Natural killer cell treated with Interleukin-12 subunit alpha and Interleukin-12 subunit beta and Interleukin-15 and Interleukin-18, amount 100 ng/mL, for 72 hours (primary cell): ENCODE measurements around the gene WFDC10B. TPM values are rescaled to one million over a fixed set of nuclear protein-coding genes. Genes with fewer than 3 reads are reported as not detected.
"Not testable (repeated sequence)": the region's sequence is repeated elsewhere in the genome, so short reads cannot be mapped to it uniquely, and the experiment has no call there.

Experiments used
- ATAC-seq, 2 donors: fragments of 150-1000 bp; cut with Tn5 transposase in 1 of 2; sonication (Bioruptor Pico), chemical (Tn5 transposase) in 1 of 2; 2 replicates each; pipeline ENCODE4 v1.10.0; 2021
- DNase-seq: peaks from one replicate; pipeline ENCODE4 v3.0.0; 2022; ENCODE audit warnings: low spot score
- H3K27ac Mint-ChIP-seq, 2 donors: 1 replicate in 1 of 2; 2 replicates in 1 of 2; pipeline ENCODE4 v1.8.0; 2022; ENCODE audit warnings: mixed read lengths in 2 of 2, mild to moderate bottlenecking in 1 of 2, moderate library complexity in 1 of 2
- H3K27me3 Mint-ChIP-seq, 2 donors: 1 replicate in 1 of 2; 2 replicates in 1 of 2; pipeline ENCODE4 v1.8.0; 2022; ENCODE audit warnings: mixed read lengths in 2 of 2
- H3K36me3 Mint-ChIP-seq: one replicate; pipeline ENCODE4 v1.8.0; 2022; ENCODE audit warnings: mixed read lengths
- H3K4me1 Mint-ChIP-seq, 2 donors: 1 replicate in 1 of 2; 2 replicates in 1 of 2; pipeline ENCODE4 v1.8.0; 2022; ENCODE audit warnings: low read depth in 2 of 2, mixed read lengths in 2 of 2, mild to moderate bottlenecking in 1 of 2
- H3K4me3 Mint-ChIP-seq: one replicate; pipeline ENCODE4 v1.8.0; 2022; ENCODE audit warnings: mixed read lengths
- H3K9me3 Mint-ChIP-seq: 2 replicates; pipeline ENCODE4 v1.8.0; 2022; ENCODE audit warnings: mixed read lengths
- total RNA-seq, 2 donors: library from RNA; stranded (reverse); gene quantifications; one replicate each; pipeline ENCODE4 v1.2.3, GENCODE V29; 2022

WFDC10B gene
- not detected for total RNA-seq

DNA sequence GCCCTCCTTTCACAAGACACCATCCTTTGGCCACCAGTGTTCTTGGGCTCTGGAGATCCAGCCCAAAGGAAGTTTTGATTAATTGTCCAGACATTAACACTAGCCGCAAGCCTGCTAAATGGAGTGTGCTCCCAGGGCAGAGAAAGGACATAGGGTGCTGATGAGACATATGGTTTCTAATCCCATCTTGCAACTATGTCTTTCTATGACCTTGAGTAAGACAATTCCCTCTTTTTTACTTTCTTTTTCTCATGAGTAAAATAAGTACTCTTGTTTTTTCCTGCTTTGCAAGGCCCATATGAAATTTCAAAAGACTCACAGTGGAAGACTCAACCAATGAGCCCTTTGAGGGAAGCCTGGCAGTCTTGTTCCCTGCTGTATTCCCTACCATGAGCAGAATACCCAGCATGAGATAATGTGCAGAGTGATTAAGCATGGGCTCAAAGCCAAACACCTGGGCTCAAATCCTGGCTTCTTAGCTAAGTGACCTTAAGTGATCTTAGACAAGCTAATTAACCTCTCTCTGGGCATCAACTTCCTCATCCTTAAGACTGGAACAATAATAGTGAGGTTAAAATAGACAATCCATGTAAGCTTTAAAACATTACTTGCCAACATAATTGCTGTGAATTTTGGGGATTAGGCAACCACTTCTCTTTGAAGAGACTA is at the start of gene WFDC10B:
Gene WFDC10B, minus strand, starts transcription at position 51 of the 669 bp plus-strand sequence. CDS start 19,027 bp downstream, outside the sequence.
- Mint-ChIP-seq H3K27ac (no peak within 1 kb of the TSS), H3K9me3 (no peaks in the 10 kb centered on the region), H3K36me3 (no peaks in the 10 kb centered on the region), H3K4me3 (no peak within 1 kb of the TSS), H3K4me1 (no peaks in the 10 kb centered on the region), H3K27me3 (peaks cover 40 to 44% of the 10 kb centered on the region in 2 donors)
- DNase-seq: no peak
- no peak for ATAC-seq

DNA sequence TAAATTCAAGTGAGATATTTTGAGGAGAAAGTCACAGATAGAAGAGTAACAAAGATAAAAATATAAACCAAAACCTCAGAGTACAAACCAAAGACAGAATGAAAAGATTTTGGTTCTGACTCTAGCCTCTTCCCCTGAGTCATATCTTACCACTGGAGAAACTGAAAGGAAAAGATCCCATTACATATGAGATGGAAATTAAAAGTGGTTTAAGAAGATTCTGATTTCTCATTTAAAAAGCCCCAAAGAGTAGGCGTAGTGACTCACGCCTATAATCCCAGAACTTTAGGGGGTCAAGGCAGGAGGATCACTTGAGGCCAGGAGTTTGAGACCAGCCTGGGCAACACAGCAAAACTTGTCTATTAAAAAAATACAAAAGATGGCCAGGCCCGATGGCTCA is 47.9 kb upstream of the WFDC10B start:
- Mint-ChIP-seq H3K4me1 (peaks cover 0 to 5% of the 10 kb centered on the region in 2 donors), H3K27me3 (peaks cover 21 to 45% of the 10 kb centered on the region in 2 donors), H3K27ac (no peak overlapping the region), H3K9me3 (no peaks in the 10 kb centered on the region), H3K36me3 (no peaks in the 10 kb centered on the region), H3K4me3 (no peak overlapping the region)
- DNase-seq: no peak
- ATAC-seq: peak; percentile 60 to 72

DNA sequence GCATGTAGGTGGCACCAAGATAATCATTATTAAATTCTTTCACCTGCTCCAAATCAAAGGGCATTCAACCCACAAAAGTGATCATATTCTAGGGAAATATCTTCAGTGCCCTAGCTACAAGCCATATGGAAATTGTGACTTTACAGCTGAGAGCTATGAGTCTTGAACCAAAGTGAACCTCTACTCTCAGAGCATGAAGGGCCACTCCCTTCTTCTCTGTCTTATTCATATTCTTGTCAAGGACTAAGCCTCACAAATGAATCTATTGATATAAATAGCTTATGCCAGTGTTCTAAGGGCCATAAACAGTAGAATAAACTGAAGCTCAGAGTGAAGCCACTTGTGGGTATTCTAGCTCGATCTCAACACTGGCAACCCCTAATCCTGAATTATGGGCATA is 46.9 kb upstream of the WFDC10B start:
- Mint-ChIP-seq H3K27me3 (peaks cover 24 to 56% of the 10 kb centered on the region in 2 donors), H3K9me3 (no peaks in the 10 kb centered on the region), H3K4me1 (peaks cover 0 to 5% of the 10 kb centered on the region in 2 donors), H3K36me3 (no peaks in the 10 kb centered on the region), H3K4me3 (no peak overlapping the region), H3K27ac (no peak overlapping the region)
- DNase-seq: no peak
- ATAC-seq: no peak

DNA sequence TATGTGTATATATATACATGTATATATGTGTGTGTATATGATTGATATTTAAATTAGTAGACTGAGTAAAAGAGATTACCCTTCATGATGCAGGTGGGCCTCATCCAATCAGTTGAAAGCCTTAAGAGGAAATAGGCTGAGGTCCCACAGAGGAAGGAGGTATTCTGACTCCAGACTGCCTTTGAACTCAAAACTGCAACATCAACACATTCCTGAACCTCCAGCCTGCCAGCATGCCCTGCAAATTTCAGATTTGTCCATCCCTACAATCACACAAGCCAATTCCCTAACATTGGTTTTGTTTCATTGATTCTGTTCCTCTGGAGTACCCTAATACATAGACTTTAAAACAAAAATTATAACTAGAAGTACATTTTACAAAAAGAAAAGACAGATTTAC is 40.2 kb upstream of the WFDC10B start:
- Mint-ChIP-seq H3K9me3 (no peaks in the 10 kb centered on the region), H3K4me1 (no peaks in the 10 kb centered on the region), H3K36me3 (no peaks in the 10 kb centered on the region), H3K27ac (no peak overlapping the region), H3K27me3 (peaks cover 29 to 55% of the 10 kb centered on the region in 2 donors), H3K4me3 (no peak overlapping the region)
- ATAC-seq: no peak
- no peak for DNase-seq

- ATAC-seq (no peak), DNase-seq (no peak)
- H3K27ac Mint-ChIP-seq: no peak overlapping the region
- H3K36me3 Mint-ChIP-seq: no peaks in the 10 kb centered on the region
- no peak overlapping the region for H3K4me3 Mint-ChIP-seq
- H3K4me1 Mint-ChIP-seq: no peaks in the 10 kb centered on the region
- peaks cover 17 to 39% of the 10 kb centered on the region in 2 donors for H3K27me3 Mint-ChIP-seq
- no peaks in the 10 kb centered on the region for H3K9me3 Mint-ChIP-seq
These were observed 37.8 kb upstream of the WFDC10B start for GRCh38 chr20:45742596-45742995.

DNA sequence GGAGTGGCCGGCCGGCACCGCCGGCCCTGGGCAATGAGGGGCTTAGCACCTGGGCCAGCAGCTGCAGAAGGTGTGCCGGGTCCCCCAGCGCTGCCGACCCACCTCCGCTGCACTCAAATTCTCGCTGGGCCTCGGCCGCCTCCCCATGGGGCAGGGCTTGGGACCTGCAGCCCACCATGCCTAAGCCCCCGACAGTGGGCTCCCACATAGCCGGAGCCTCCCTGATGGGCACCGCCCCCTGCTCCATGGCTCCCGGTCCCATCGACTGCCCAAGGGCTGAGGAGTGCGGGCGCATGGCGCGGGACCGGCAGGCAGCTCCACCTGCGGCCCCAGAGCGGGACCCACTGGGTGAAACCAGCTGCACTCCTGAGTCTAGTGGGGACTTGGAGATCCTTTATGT is 31.2 kb upstream of the WFDC10B start:
- H3K36me3 Mint-ChIP-seq: peaks cover 16% of the 10 kb centered on the region
- no peak overlapping the region for H3K4me3 Mint-ChIP-seq
- no peaks in the 10 kb centered on the region for H3K4me1 Mint-ChIP-seq
- DNase-seq (no peak), ATAC-seq (no peak)
- peaks cover 6% of the 10 kb centered on the region for H3K9me3 Mint-ChIP-seq
- no peak overlapping the region for H3K27ac Mint-ChIP-seq
- peaks cover 15 to 49% of the 10 kb centered on the region in 2 donors for H3K27me3 Mint-ChIP-seq

DNA sequence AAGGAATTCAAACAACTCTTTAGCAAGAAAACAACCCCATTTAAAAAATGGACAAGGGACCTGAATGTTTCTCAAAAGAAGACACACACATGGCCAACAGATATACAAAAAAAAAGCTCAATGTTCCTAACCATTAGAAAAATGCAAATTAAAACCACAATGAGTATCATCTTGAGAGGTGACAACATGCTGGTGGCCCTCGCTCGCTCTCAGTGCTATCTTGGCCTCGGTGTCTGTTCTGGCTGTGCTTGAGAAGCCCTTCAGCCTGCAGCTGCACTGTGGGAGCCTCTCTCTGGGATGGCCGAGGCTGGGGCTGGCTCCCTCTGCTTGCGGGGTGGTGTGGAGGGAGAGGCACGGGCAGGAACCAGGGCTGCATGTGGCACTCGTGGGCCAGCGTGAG is 30.7 kb upstream of the WFDC10B start:
- H3K27ac Mint-ChIP-seq: no peak overlapping the region
- H3K27me3 Mint-ChIP-seq: peaks cover 17 to 53% of the 10 kb centered on the region in 2 donors

GRCh38 chr20:45732199-45732598 is 27.4 kb upstream of the WFDC10B start:
- no peak overlapping the region for H3K27ac Mint-ChIP-seq
- ATAC-seq (no peak), DNase-seq (no peak)
- no peak overlapping the region for H3K4me3 Mint-ChIP-seq
- peaks cover 19% of the 10 kb centered on the region for H3K36me3 Mint-ChIP-seq
- H3K9me3 Mint-ChIP-seq: peaks cover 7% of the 10 kb centered on the region
- peaks cover 21 to 47% of the 10 kb centered on the region in 2 donors for H3K27me3 Mint-ChIP-seq
- H3K4me1 Mint-ChIP-seq: peaks cover under 1 to 2% of the 10 kb centered on the region in 2 donors

More for the DNA sequence above, 30.7 kb upstream of the WFDC10B start:
- ATAC-seq (no peak), DNase-seq (no peak)
- Mint-ChIP-seq H3K4me1 (no peaks in the 10 kb centered on the region), H3K36me3 (peaks cover 19% of the 10 kb centered on the region), H3K9me3 (peaks cover 7% of the 10 kb centered on the region), H3K4me3 (no peak overlapping the region)

DNA sequence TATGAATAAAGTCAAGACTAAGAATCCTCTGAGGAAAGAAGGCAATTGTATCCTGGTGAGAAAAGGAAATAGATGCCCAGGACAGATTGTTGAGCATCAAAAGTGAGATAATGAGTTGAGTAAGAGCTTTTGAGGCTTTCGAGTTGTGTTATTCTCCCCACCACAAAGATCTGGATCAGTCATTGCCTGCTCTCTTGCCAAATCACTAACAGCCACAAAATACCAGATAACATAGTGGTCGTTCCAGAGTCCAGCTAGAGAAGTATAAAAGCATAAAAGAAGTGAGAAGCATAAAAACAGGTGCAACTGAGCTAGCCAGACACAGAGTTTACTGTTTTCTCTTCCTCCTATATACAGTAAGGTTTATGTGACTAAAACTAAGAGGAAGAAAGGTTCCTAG is 22.2 kb upstream of the WFDC10B start:
- DNase-seq: no peak
- Mint-ChIP-seq H3K4me1 (peaks cover 5 to 7% of the 10 kb centered on the region in 2 donors), H3K27ac (no peak overlapping the region), H3K27me3 (peaks cover 25 to 56% of the 10 kb centered on the region in 2 donors), H3K9me3 (peaks cover 3% of the 10 kb centered on the region), H3K4me3 (no peak overlapping the region), H3K36me3 (peaks cover 9% of the 10 kb centered on the region)
- peak; percentile 43 to 77 for ATAC-seq

DNA sequence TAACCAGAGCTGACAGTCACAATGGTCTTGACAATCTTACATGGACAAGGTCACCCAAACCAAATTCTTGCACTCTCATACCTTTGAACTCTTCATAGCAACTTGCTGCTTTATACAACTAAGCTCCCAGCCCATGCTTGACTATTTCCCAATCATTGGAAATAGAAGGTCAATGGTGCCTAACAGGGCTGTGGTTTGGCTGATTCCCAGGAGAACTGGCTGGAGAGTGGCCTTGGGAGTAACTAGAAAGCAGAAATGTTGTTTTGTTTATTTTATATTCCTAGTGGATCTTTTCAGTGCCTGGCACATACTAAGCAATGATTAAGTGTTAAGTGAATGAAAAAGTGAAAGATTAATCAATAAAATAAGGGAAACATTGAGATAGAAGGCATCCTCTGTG is 20.3 kb upstream of the WFDC10B start:
- no peaks in the 10 kb centered on the region for H3K36me3 Mint-ChIP-seq
- H3K4me3 Mint-ChIP-seq: no peak overlapping the region
- peaks cover 5 to 7% of the 10 kb centered on the region in 2 donors for H3K4me1 Mint-ChIP-seq
- no peak overlapping the region for H3K27ac Mint-ChIP-seq
- no peaks in the 10 kb centered on the region for H3K9me3 Mint-ChIP-seq
- H3K27me3 Mint-ChIP-seq: peaks cover 22 to 46% of the 10 kb centered on the region in 2 donors
- ATAC-seq (no peak), DNase-seq (no peak)

DNA sequence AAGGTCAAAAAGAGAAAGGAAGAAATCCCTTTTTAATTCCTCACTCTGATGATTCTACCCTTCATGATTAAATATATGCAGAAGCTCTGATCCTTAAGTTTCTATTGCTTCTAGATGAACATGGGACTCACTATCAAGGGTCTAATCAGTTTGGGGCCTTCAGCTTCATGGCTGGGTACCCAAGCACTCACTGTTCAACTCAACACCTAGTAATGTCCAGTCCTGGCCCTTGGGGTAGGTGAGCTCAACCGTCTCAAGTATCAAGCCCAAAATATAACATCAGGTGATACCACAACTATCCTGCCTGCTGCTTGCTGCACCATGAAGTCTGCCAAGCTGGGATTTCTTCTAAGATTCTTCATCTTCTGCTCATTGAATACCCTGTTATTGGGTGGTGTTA is 17.2 kb upstream of the WFDC10B start, which contains the start of gene SPINT4:
Gene SPINT4, plus strand, starts transcription at position 301 of the 400 bp plus-strand sequence. Its CDS starts 21 bp downstream, at position 322.
- ATAC-seq: no peak
- Mint-ChIP-seq H3K27ac (no peak within 1 kb of the TSS), H3K4me1 (peaks cover 3 to 4% of the 10 kb centered on the region in 2 donors), H3K9me3 (no peaks in the 10 kb centered on the region), H3K36me3 (peaks cover 2% of the 10 kb centered on the region), H3K27me3 (peaks cover 28 to 67% of the 10 kb centered on the region in 2 donors), H3K4me3 (no peak within 1 kb of the TSS)
- DNase-seq: no peak

DNA sequence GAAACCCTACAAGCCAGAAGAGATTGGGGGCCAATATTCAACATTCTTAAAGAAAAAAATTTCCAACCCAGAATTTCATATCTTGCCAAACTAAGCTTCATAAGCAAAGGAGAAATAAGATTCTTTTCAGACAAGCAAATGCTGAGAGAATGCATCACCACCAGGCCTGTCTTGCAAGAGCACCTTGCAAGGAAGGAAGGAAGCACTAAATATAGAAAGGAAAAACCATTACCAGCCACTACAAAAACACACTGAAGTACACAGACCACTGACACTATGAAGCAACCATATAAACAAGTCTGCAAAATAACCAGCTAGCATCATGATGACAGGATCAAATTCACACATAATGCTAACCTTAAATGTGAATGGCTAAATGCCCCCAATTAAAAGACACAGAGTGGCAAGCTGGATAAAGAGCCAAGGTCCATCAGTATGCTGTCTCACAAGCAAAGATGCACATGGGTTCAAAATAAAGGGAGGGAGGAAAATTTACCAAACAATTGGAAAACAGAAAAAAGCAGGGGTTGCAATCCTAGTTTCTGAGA is 11.4 kb upstream of the WFDC10B start:
- H3K9me3 Mint-ChIP-seq, H3K4me1 Mint-ChIP-seq, ATAC-seq, H3K4me3 Mint-ChIP-seq, DNase-seq, H3K36me3 Mint-ChIP-seq, H3K27ac Mint-ChIP-seq: not testable (repeated sequence)
- peaks cover 15 to 52% of the 10 kb centered on the region in 2 donors for H3K27me3 Mint-ChIP-seq

- Mint-ChIP-seq H3K27me3 (peaks cover 26 to 27% of the 10 kb centered on the region in 2 donors), H3K4me3 (no peak within 1 kb of the TSS), H3K9me3 (no peaks in the 10 kb centered on the region), H3K27ac (no peak within 1 kb of the TSS), H3K4me1 (no peaks in the 10 kb centered on the region), H3K36me3 (no peaks in the 10 kb centered on the region)
- ATAC-seq (no peak), DNase-seq (no peak)
These were observed 2.9 kb downstream of the WFDC10B start, which contains the start of gene WFDC13 for GRCh38 chr20:45701873-45702272. WFDC13 (plus strand) TSS chr20:45702038; CDS start chr20:45702124, 86 bp downstream.

DNA sequence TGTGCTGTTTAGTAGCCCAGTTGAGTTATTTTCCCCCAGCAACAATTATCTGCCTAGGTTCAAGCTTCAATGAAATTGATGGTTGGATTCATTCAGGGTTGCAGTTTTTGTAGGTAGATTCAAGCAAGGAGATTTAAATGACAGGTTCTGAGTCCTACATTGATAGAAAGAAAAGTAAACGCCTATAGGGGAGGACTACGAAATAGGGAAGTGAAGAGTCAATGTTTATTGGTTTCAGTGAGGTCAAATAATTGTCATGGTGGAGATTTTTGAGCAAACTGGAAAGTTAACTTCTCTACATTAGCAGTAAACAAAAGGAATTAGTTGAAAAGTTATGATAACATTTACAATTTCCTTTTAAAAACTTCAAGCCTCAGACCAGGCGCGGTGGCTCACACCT is 3.7 kb downstream of the WFDC10B start:
- no peak for ATAC-seq
- DNase-seq: no peak
- H3K27me3 Mint-ChIP-seq: peaks cover 28 to 29% of the 10 kb centered on the region in 2 donors
- no peaks in the 10 kb centered on the region for H3K9me3 Mint-ChIP-seq
- H3K4me3 Mint-ChIP-seq: no peak overlapping the region
- H3K36me3 Mint-ChIP-seq: no peaks in the 10 kb centered on the region
- H3K27ac Mint-ChIP-seq: no peak overlapping the region
- no peaks in the 10 kb centered on the region for H3K4me1 Mint-ChIP-seq
